OCI-LY7 (cell line): ENCODE measurements around the gene SAP30BP.

ENCODE experiments used
- CTCF ChIP-seq: fragments of 200-600 bp; sonication (generic); conservative IDR thresholded peaks from 2 replicates; pipeline ENCODE4 v1.5.1; 2014; ENCODE audit warnings: mild to moderate bottlenecking, antibody characterized with exemption, low read length, moderate library complexity, mixed read lengths
- EZH2phosphoT487 ChIP-seq: fragments of 200-600 bp; sonication (generic); IDR thresholded peaks from 2 replicates; pipeline ENCODE4 v1.6.1; 2018; ENCODE audit warnings: low read depth, borderline replicate concordance, mild to moderate bottlenecking, mixed run types, antibody characterized with exemption, low read length, moderate library complexity, mixed read lengths

GRCh38 chr17:75622771-75623273 is 44.3 kb upstream of the SAP30BP start:
- TF ChIP-seq CTCF, result no peak
- no peak for TF ChIP-seq EZH2phosphoT487
